NCI-H345 (cell line): ENCODE data around the gene PKMYT1.
A peak's percentile ranks its signal among the peaks of the same experiment; 100 is the strongest.
"Not testable (repeated sequence)": the region's sequence is repeated elsewhere in the genome, so short reads cannot be mapped to it uniquely, and the experiment has no call there.

Experiments used
- DNase-seq: peaks from one replicate; lab custom pipeline; 2025; lab: John Stamatoyannopoulos, UW

PKMYT1 gene

GRCh38 chr16:2960183-2961010 lies 19.8 kb downstream of the PKMYT1 start:
- DNase-seq, result no peak

GRCh38 chr16:2959206-2959605 lies 21.0 kb downstream of the PKMYT1 start:
- DNase-seq, result no peak

GRCh38 chr16:2956579-2956956 lies 23.7 kb downstream of the PKMYT1 start:
- DNase-seq, result no peak

DNA sequence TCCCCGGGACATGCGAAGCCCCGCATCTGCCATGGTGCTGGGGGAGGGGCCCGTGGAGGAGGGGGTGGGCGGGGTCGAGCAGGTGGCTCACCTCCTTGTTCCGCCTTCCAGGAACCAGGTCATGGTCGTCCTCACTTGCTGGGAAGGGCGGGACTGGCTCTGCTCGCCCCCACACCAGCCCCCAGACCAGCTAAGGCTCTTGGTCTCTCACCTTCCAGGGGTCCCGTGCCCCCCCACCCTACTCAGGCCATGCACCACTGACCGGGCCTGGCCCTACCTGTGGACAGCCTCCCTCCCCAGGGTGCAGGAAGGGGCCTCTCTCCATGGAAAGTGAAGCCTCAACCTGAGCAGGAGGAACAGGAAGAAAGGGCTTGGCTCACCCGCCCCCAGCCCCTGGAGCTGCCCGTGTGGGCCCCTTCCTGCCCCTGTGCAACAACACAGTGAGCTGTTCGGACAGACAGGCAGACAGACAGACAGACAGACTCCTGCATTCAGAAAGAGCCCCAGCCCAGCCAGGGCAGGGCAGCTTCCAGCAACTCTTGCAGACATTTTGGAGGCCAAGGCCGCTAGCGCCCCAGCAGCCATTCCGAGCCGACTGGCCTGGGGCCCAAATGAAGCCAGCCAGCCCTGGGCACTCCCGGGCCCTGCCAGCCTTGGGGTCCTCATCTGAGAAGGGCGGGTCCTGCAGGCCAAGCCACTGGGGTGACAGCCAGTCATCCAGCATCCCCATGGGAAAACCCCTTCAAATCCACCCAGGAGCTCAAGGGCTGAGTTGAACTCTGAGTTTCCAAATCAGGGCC lies 24.3 kb downstream of the PKMYT1 start:
- DNase-seq, result no peak

GRCh38 chr16:2955438-2955778 lies 24.8 kb downstream of the PKMYT1 start:
- no peak for DNase-seq

DNA sequence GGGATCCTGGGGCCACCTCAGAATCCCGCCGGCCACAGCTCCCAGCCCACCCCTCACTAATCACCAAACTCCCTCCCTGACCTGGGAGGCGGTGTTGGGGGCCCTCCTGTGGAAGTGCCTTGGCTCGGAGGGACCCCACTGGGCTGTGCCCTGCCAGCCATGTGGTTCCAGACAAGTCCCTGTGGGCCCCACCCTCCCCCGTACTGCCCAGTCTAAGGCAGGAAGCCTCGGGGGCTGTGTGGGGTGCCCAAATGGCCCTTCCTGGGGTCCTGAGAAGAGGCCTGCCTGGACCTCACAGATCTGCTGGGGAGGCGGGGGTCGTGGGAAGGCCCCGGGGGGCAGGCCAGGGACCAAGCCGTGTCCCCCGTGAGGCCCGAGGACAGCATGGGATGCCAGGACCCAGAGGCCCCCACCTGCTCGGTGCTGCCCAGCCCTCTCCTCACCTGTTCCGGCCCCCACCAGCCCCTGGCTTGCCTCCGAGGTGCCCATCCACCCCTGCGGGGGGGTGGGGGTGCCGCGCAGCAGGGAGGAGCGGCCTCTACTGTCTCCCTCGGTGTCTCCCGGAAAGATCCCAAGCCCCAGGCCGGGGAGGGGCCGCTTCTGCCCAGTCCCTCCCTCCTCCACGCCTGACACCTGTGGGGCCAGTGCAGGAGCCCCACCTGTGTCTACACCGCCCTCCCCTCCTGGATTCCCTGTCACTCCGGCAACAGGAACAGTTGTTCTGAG lies 25.4 kb downstream of the PKMYT1 start:
- no peak for DNase-seq

DNA sequence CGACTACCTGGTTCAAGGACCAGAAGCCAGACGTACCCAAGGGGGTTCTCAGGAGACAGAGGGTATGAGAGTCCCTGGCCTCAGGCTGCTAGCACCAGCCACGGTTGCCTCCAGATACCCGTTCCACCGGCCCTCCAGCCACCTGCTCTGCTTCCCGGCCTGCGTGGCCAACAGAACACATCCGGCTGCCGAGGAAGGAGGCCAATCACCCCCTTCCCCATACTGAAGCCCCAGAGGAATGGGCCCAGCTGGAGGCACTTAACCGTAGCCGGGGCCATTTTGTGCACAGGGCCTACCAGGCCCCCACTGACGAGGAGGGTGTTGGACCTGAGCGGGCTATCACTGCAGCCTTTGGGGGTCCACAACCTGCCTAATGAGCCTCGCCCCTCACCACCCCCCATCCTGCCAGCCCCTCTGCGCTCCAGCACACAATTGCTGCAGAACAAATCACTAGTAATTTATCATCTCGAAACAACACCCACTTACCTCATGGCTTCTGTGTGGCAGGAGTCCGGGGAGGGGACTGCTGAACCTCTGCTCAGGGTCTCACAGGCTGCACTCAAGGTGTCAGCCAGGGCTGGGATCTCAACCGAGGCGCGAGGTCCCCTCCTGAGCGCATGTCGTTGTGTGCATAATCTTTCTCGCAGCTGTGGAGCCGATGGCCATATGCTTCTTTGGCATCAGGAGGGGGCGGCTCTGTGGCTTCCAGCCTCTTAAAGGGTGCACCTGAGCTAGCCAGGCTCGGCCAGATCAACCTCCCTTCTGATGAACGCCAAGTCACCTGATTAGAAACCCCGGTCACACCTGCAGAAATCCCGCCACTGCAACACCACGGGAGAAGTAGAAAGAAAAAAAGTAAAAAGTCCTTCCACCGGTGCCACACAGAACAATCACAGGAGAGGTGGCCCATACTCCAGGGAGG lies 26.3 kb downstream of the PKMYT1 start:
- no peak for DNase-seq

DNA sequence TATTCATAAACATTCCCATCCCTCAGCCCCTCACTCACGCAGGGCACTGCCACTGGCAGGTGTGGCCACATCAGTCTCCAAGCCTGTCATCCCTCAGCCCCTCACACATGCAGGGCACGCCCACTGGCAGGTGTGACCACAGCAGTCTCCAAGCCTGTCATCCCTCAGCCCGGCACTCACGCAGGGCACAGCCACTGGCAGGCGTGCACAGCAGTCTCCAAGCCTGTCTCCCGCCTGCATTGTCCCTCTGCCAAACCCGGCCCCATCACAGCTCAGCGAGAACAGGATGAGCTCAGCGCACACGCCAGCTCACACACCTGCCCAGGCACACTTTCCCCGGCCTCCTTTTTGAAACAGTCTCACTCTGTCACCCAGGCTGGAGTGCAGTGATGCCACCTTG lies 27.6 kb downstream of the PKMYT1 start:
- peak; percentile 89 for DNase-seq

DNA sequence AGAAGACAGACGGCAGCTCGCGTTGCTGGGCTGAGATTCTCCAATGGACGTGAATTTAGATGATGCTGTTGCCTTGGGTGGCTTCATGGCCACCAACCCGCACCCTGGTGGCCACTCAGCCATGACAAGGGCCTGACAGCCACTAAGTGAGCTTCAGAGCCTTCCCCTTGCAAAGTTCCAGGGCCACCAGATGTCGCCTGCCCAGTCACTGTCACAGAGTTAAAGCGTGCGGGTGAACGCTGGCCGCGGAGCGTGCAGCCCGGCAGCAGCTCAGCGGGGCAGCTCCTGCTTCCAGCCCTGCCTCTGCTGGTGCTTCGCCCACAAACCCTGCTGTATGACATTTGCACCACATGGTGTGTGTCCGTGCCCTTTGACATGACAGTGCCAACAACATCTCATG lies 29.5 kb downstream of the PKMYT1 start:
- DNase-seq, result no peak

DNA sequence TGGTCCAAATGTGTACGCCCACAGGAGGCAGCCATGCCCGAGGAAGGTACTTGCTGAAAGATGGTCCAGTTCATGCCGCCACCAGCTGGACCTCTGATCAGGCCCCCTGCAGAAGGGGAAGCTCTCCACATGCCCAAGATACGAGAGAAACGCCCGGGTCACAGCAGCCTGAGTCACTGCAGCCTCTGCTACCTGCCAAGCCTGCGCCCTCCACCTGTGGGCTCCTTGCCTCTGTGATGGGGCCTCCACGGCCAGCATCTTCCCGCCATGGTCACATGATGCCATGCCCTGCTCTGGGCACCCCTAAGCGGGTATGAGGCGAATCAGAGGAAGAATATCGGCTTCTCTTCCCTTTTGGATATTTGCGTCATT lies 29.9 kb downstream of the PKMYT1 start:
- no peak for DNase-seq

- no peak for DNase-seq
Observed at GRCh38 chr16:2949705-2950352, 30.4 kb downstream of the PKMYT1 start.

DNA sequence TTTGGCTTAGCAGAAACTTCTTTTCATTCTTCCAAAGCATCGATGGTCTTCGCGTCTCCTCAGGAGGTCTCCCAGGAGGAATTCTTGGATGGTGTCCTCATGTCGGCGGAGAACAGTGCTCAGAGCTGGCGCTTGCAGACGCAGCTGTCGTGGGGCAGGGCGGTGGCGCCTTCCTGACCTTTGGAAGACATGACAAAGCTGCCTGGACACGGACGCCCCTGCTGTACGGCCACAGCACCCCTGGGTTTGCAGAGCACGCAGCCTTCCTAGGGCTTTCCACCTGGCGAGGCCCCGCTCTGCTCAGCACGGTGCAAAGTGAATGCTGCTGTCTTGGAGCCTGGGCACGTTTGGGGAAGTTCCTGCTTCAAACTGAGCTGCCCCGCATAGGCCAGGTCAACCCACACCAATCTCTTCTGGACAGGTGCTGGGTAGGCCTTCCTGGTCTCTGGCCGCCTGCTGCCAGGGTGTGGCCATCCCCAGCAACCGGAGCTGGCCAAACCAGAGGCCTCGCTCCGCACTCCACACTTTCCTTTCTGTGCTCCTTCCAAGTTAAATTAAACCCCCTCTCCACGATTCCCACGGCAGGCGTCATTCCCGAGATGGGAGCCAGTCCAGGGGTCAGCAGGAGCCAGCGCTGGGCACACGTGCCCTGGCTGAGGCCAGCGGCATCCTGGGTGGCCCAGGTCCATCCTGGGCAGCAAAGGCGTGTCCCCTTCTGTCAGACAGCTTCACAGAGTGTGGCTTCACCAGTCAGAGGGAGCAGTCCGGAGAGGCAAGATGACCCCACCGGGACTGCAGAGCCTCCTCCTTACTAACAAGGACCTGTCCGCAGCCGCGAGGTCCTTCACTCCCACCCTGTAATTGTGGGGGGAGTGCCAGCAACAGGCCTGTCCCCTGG lies 31.2 kb downstream of the PKMYT1 start:
- no peak for DNase-seq

GRCh38 chr16:2946649-2947048 lies 33.6 kb downstream of the PKMYT1 start:
- DNase-seq, result no peak

- not testable (repeated sequence) for DNase-seq
Observed at GRCh38 chr16:2943716-2944115, 36.5 kb downstream of the PKMYT1 start.

DNA sequence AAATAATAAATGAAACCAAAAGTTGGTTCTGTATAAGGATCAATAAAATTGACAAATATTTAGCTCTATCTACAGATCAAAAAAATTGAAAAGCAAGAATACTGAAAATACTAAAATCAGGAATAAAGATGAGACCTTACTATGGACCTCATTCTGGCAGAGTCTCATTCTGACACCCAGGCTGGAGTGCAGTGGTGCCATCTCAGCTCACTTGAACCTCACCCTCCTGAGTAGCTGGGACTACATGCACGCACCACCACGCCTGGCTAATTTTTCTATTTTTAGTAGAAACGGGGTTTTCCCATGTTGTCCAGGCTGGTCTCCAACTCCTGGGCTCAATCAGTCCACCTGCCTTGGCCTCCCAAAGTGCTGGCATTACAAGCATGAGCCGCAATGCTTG lies 38.2 kb downstream of the PKMYT1 start:
- no peak for DNase-seq

DNA sequence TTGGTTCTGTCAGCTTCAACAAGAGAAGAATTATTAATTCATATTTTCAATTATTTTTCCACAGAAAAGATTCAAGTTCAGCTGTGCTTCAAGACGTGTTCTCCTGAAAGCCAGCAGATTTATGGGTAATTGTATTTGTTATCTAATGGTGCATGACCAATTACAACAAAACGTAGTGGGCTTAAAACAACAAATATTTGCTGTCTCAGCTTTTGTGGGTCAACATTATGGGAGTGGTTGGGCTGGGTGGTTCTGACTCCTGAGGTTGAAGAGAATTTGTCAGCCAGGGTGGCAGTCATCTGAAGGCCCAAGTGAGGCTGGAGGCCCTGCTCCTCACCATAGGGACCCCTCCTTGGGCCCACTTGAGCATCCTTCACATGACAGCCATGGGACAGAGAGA lies 40.3 kb downstream of the PKMYT1 start:
- no peak for DNase-seq

DNA sequence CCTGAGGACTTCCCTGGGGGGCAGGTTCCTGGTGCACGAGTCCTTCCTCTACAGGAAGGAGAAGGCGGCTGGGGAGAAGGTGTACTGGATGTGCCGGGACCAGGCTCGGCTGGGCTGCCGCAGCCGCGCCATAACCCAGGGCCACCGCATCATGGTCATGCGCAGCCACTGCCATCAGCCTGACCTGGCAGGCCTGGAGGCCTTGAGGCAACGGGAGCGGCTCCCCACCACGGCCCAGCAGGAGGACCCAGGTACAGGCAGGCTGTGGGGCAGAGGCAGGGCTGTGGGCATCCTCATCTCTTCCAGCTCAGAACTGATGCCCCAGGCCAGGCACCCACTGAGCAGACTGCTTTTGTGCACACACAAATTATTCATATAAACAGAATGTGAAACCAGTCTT lies 42.0 kb downstream of the PKMYT1 start:
- DNase-seq, result no peak

- no peak for DNase-seq
Observed at GRCh38 chr16:2937170-2937569, 43.1 kb downstream of the PKMYT1 start.

DNA sequence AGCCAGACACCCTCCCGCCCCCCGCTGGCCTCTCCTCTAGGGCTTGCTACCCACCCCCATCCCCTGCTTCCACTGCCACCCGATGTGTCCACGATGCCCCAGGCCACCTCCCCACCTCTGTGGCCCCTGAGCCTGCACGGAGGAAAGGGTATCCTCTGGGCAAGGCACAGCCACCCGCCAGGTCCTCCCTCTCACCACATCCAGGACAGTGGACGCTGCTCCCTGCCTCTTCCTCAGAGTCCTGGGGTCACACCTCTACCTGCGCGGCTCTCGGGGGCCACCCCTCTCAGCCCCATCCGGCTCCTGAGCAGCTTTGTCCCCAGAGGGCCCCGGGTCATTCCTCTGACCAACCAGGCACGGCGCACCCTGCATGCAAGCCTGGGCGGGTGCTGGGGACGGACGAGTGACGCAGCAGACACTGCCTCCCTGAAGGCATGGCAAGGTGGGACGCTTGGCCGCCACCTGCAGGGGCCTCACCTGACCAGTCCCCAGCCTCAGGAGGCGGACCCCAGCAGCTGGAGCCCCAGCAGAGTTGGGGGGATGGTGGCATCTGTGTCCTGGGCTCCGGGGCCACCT lies 43.7 kb downstream of the PKMYT1 start:
- no peak for DNase-seq

GRCh38 chr16:2934450-2934849 lies 45.8 kb downstream of the PKMYT1 start:
- no peak for DNase-seq
